ENCODE results near the gene C10orf67.
"Not testable (repeated sequence)": the region's sequence is repeated elsewhere in the genome, so short reads cannot be mapped to it uniquely, and the experiment has no call there.

Gene C10orf67

GRCh38 chr10:23263441-23264164 is 81.0 kb downstream of the C10orf67 start:
- DNase-seq (ENCODE audit: low read depth) = no peak

DNA sequence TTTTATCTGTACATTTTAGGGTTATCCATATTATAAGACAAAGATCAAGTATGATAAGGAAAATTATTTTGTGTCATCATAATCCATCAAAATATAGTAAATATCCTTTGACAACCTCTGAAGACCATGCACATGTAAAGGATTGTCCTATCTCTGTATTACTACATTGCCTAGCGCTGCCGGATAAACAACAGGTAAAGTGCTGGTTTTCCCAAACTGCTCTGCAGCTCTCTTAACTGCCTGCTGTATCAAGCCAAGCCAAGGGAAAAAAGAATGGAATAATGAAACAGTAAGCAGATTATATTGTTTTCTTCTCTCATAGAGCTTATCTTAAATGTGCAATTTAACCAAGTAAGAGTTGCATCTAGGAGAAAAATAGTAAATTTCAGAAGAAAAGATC is 81.7 kb downstream of the C10orf67 start:
- no peak for DNase-seq (ENCODE audit: low read depth)

DNA sequence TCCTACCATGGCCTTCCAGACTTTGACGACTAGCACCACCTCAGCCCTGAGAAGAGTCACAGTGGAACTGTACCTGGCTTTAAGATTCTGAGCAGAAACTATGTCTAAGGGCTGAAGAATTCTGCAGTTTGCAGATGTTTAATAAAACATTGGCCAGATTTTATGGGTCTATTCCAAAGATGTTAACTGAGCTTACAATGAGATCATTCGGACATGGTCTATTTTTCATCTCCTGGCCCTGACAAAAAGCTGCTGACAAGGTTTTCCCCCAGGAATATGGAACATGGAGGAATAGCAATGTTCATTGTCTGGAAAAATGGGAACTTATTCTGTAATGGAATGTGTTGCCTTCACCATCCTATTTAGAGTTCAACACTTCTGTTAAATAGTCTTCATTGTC is 86.1 kb downstream of the C10orf67 start:
- no peak for DNase-seq (ENCODE audit: low read depth)

- DNase-seq (ENCODE audit: low read depth) = no peak
These were observed 90.8 kb downstream of the C10orf67 start for GRCh38 chr10:23253780-23254179.

GRCh38 chr10:23252859-23253258 is 91.7 kb downstream of the C10orf67 start:
- DNase-seq (ENCODE audit: low read depth) = not testable (repeated sequence)

DNA sequence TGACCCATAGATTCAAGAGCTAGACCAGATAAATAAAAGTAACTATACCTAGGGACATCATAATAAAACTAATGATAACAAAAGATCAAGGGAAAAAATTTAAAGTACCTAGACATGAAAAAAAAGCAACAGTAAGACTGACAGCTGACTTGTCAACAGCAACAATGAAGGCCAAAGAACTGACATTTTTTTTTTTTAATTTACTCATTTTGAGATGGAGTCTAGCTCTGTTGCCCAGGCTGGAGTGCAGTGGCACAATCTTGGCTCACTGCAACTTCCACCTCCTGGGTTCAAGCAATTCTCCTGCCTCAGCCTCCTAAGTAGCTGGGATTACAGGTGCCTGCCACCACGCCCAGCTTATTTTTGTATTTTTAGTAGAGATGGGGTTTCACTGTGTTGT is 102.8 kb downstream of the C10orf67 start:
- not testable (repeated sequence) for DNase-seq (ENCODE audit: low read depth)

- no peak for DNase-seq (ENCODE audit: low read depth)
These were observed 106.6 kb downstream of the C10orf67 start for GRCh38 chr10:23238015-23238414.

GRCh38 chr10:23230582-23230981 is 114.0 kb downstream of the C10orf67 start:
- no peak for DNase-seq (ENCODE audit: low read depth)

DNA sequence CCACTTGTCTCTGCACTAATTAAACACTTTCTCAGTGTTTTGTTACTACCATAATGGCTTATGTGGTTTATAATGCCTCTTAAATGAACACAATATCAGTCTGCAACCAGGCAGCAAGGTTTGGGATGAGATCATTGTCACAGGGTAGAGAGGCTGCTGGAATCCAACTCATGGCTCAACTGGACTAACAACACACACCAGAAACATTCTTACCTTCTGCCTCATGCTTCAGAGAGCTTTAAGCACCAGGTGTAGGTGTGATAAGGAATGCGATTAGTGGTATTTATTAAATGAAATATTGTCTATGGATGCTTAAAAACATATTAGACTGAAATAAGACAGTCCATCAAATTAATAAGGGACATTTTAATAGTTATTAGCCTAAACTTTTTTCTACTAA is 127.1 kb downstream of the C10orf67 start:
- no peak for DNase-seq (ENCODE audit: low read depth)

DNA sequence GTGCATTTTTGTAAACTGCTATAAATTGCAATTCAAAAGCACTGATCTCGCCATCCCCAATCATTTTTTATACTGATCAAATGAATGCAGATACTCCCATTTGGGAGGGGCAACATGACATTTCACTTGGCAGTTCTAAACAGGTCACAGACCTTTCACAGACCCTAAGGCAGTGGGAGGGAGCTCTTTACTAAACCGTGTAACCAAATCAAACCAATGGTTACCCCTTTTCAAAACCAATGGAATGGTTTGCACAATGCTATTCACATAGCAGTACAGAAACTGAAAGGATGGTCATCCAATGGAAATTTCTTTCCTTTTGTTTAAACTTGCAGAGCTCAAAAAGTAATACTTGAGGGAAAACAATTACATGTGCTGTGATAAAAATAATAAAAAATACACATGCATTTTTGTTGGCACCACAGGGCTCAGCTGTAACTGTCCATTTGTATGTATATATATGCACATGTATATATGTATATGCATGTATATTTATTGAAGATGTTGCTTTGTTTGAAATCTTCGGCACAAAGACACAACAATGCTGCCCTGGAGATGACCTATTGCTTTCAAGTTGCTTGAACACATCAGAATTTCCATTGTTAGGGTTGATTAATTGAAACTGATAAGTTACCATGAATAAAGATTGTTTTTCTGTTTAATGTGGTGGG is 138.5 kb downstream of the C10orf67 start:
- no peak for DNase-seq (ENCODE audit: low read depth)

DNA sequence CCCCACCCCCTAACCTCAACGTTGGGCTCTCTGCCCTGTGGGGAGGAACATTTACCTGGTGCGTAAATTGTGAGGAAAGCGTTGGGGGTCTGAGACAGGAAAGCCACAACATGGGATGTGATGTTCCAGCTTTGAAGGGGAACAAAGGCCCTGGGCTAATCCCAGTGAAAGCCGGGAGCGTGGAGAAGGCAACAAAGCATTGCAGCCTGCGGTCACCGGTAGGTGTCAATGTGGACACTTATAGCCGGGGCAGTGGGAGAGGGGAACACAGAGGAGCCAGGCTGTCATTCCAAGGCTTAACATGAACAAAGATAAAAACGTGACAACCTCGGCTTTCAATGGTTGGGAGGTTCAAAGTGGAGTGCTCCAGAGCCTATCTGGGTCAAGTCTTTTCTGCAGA is 139.8 kb downstream of the C10orf67 start:
- no peak for DNase-seq (ENCODE audit: low read depth)

GRCh38 chr10:23203369-23204325 is 140.9 kb downstream of the C10orf67 start:
- DNase-seq (ENCODE audit: low read depth) = no peak

- DNase-seq (ENCODE audit: low read depth) = no peak
These were observed 141.8 kb downstream of the C10orf67 start for GRCh38 chr10:23202779-23203178.

DNA sequence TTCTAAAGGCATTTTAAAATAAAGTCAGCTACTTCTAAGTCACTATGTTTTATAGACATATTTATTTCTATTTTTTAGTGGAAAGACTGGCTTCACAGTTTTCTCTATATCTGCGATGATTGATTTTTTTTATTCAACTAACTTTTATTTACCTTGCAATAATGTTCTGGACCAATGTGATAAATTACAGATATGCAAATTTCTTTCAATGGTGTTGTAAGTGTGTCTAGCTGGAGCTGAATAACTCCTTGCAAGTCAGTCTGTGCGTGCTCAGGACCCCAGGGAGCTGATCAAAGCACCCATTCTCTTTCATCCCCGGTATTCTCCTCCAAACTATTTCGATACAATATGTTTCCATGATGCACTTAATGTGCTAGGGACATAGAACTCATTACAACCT is 142.8 kb downstream of the C10orf67 start:
- no peak for DNase-seq (ENCODE audit: low read depth)

- no peak for DNase-seq (ENCODE audit: low read depth)
These were observed 143.5 kb downstream of the C10orf67 start for GRCh38 chr10:23200997-23201652.

DNA sequence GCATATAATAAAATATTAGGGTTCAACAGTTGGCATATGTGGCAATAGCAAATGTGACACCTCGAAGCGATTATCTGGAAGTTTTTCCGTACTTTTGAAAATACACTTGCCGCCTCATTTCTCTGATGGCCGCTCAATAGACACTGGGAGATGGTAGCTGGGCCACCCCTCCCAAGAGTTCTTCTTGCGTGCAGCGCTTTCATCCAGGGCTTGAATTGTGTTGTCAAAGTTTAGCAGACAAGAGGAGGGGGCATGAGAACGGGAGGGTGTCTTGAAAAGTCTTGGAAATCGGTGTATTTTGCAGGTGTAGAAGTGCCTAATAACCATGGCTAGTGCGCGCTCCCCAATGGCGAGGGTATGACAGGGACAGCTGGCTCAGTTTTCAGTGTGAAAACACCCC is 144.0 kb downstream of the C10orf67 start:
- no peak for DNase-seq (ENCODE audit: low read depth)

GRCh38 chr10:23199768-23200511 is 144.7 kb downstream of the C10orf67 start:
- no peak for DNase-seq (ENCODE audit: low read depth)

GRCh38 chr10:23198940-23199767 is 145.4 kb downstream of the C10orf67 start:
- peak; percentile 8 for DNase-seq (ENCODE audit: low read depth)

GRCh38 chr10:23198610-23198939 is 146.0 kb downstream of the C10orf67 start:
- no peak for DNase-seq (ENCODE audit: low read depth)

DNA sequence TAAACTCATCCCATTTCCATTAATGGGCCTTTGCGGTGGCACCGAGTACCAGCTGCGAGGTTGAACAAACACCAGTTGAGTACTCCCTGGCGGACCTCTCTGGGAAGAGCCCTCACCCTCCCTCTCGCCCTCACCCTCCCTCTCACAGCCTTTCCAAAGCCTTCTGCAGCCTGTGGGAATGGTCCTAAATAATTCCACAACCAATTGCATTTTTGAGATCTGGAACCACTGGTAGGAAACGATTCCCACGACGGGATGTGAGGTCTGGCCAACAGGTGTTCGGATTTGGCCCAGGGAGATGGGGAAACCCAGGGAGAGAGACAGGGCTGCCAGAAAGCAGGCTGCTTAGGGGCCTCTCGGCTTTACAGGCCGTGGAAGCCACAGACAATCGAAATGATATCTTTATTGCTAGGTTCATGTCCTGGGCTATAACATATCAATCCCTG is 147.2 kb downstream of the C10orf67 start:
- no peak for DNase-seq (ENCODE audit: low read depth)

- no peak for DNase-seq (ENCODE audit: low read depth)
These were observed 147.7 kb downstream of the C10orf67 start for GRCh38 chr10:23196915-23197314.
